Measurements from ENCODE around the gene MYBPH.

- TF ChIP-seq POLR2A (IDR thresholded peaks at IDR 0.05; ENCODE audit: low read depth, low read length) = no peak
- no peak for TF ChIP-seq POLR2AphosphoS5 (IDR thresholded peaks at IDR 0.05; ENCODE audit: insufficient read depth, low read depth, low read length)
- TF ChIP-seq MAX (IDR thresholded peaks at IDR 0.05; ENCODE audit: insufficient read depth, insufficient read length) = no peak
- TF ChIP-seq CTCF (IDR thresholded peaks at IDR 0.05; ENCODE audit: extremely low read depth in 1 of 2, insufficient read depth in 1 of 2, low read depth in 1 of 2, low read length in 2 of 2) = no peak
- TF ChIP-seq EZH2 (IDR thresholded peaks at IDR 0.05; ENCODE audit: borderline replicate concordance, low read depth, low read length, severe bottlenecking) = no peak
Observed at GRCh38 chr1:203167913-203168200, 7.8 kb downstream of the MYBPH start.

Data from endothelial cell of umbilical vein (primary cell).